ENCODE results near the gene ST3GAL3. TPM values are rescaled to one million over a fixed set of nuclear protein-coding genes. Genes with fewer than 3 reads are reported as not detected.
A peak's percentile ranks its signal among the peaks of the same experiment; 100 is the strongest.

Gene ST3GAL3
- total RNA-seq, 1 experiment from 2014 or later: 8.3 TPM

DNA sequence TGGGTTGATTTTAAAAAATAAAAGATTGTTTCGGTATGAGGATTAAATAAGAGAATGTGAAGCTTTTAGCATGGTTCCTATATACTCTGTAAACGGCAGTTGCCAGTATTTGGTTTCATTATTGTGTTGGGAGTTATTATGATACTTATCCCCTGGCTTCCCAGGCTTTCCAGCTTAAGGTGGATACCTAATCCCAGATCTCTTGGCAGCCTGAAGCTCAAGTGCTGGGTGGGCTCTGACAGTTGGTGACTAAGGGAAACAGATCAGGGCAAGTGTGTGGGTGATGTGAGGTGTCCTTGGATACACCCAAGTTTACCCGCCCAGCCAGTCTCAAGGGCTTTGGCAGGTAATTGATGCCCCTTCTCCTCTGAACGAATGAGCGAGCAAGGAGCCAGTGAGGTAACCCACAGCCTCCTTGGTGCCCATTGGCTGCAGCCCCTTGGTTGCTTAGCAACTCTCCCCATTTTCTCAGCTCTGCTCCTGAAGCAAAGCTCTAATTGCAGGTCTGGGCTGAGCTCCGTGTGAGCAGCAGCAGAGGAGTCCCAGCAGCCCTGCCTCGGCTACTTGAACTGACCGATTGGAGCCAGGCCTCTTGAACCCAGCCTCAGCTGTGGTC is 245.5 kb downstream of the ST3GAL3 start:
- 100% methylated on average over 1 of the region's 8 CpGs for WGBS (ENCODE audit: extremely low coverage, insufficient read length, low lambda C conversion rate)
- Histone ChIP-seq H2BK120ac (ENCODE audit: low read depth, low read length, poor library complexity, severe bottlenecking) (no peak overlapping the region), H3K14ac (ENCODE audit: insufficient read depth, low read length) (no peak overlapping the region), H3K79me2 (ENCODE audit: insufficient read depth, low read length) (no peaks in the 10 kb centered on the region), H2BK20ac (ENCODE audit: low read depth, low read length, poor library complexity, severe bottlenecking) (no peak overlapping the region), H3K79me1 (ENCODE audit: insufficient read depth, low read depth, low read length, poor library complexity, severe bottlenecking) (no peaks in the 10 kb centered on the region), H3K23me2 (ENCODE audit: insufficient read length, low read depth, low read length, poor library complexity, severe bottlenecking) (no peaks in the 10 kb centered on the region), H4K8ac (replicated peaks; ENCODE audit: insufficient read length, low read depth, low read length) (no peak overlapping the region), H2BK12ac (ENCODE audit: insufficient read length, low read depth, low read length) (no peak overlapping the region), H3K23ac (ENCODE audit: insufficient read length, low read depth, low read length) (no peak overlapping the region), H2BK15ac (ENCODE audit: low read depth, low read length) (no peak overlapping the region), H3K18ac (ENCODE audit: insufficient read length, low read depth, low read length) (no peak overlapping the region), H2BK5ac (ENCODE audit: insufficient read length, low read length) (no peak overlapping the region), H3K9ac (ENCODE audit: extremely low read depth, insufficient read length, low read length) (no peak overlapping the region), H3K4me1 (ENCODE audit: insufficient read depth, low read length) (no peaks in the 10 kb centered on the region), H4K20me1 (ENCODE audit: control insufficient read depth, insufficient read depth, insufficient read length) (no peaks in the 10 kb centered on the region), H2AK5ac (ENCODE audit: insufficient read length, low read length) (no peak overlapping the region), H3K4ac (ENCODE audit: low read depth, low read length) (no peak overlapping the region), H3T11ph (ENCODE audit: low read length) (no peak overlapping the region), H3K9me3 (ENCODE audit: control insufficient read depth, low read depth, low read length) (no peaks in the 10 kb centered on the region), H3K27me3 (ENCODE audit: insufficient read depth, low read length) (no peaks in the 10 kb centered on the region), H4K91ac (ENCODE audit: insufficient read length, low read depth, low read length) (no peak overlapping the region), H4K5ac (ENCODE audit: insufficient read length, low read depth, low read length) (no peak overlapping the region), H2AFZ (ENCODE audit: low read length) (no peak overlapping the region), H3K4me2 (ENCODE audit: insufficient read depth, insufficient read length, low read length) (no peak overlapping the region), H3K27ac (ENCODE audit: insufficient read length, low read depth, low read length) (no peak overlapping the region), H3K56ac (ENCODE audit: insufficient read length, low read depth, low read length) (no peak overlapping the region)
- no peak overlapping the region for H3K4me3 Mint-ChIP-seq
- peaks cover 0 to 18% (median 12%) of the 10 kb centered on the region in 3 experiments; a peak in 5 of 7 replicates for H3K36me3 Mint-ChIP-seq (ENCODE audit: insufficient read depth in 1 of 3, low read depth in 3 of 3)
- no peaks in the 10 kb centered on the region for H3K27me3 Mint-ChIP-seq (ENCODE audit: low read depth)
- H3K4me1 Mint-ChIP-seq: peaks cover 11 to 13% of the 10 kb centered on the region in 2 experiments
- H3K9me3 Mint-ChIP-seq: no peaks in the 10 kb centered on the region
- peak overlapping the region in 2 of 3 experiments; percentile 21 to 60; a peak in 2 of 7 replicates for H3K27ac Mint-ChIP-seq
- DNase-seq: peak; percentile 91
- TF ChIP-seq, protein P1, sequence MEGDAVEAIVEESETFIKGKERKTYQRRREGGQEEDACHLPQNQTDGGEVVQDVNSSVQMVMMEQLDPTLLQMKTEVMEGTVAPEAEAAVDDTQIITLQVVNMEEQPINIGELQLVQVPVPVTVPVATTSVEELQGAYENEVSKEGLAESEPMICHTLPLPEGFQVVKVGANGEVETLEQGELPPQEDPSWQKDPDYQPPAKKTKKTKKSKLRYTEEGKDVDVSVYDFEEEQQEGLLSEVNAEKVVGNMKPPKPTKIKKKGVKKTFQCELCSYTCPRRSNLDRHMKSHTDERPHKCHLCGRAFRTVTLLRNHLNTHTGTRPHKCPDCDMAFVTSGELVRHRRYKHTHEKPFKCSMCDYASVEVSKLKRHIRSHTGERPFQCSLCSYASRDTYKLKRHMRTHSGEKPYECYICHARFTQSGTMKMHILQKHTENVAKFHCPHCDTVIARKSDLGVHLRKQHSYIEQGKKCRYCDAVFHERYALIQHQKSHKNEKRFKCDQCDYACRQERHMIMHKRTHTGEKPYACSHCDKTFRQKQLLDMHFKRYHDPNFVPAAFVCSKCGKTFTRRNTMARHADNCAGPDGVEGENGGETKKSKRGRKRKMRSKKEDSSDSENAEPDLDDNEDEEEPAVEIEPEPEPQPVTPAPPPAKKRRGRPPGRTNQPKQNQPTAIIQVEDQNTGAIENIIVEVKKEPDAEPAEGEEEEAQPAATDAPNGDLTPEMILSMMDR (conservative IDR thresholded peaks at IDR 0.05): no peak
